GM20000 (cell line): ENCODE measurements around the gene APBA1.

Experiments used
- DNase-seq: peaks from one replicate; pipeline ENCODE4 v3.0.0; 2012; ENCODE audit warnings: low spot score
- TF ChIP-seq, protein P1 (sequence below): IDR thresholded peaks from 2 replicates; pipeline ENCODE4 v1.5.1; 2012; ENCODE audit warnings: mild to moderate bottlenecking, control low read depth; ENCODE audit errors: extremely low read depth, missing control alignments

Gene APBA1

DNA sequence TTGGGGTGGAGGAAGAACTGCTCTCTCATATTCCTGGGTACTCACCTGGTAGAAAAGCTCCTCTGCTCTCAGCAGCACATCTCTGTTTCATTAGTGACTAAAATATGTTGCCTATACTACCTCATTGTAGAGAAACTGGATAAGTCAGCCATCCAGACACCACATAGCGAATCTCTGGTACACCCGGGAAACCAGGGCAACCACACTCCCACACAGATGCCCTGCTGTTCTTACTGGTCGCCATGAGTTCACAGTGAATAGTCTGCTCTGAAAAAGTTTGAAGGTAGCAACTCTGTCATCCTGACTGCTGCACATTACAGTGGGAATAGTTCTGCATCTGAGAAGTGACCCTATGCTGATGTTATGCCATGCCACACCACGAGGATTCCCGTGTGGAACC lies 212.2 kb downstream of the APBA1 start:
- TF ChIP-seq, protein P1, sequence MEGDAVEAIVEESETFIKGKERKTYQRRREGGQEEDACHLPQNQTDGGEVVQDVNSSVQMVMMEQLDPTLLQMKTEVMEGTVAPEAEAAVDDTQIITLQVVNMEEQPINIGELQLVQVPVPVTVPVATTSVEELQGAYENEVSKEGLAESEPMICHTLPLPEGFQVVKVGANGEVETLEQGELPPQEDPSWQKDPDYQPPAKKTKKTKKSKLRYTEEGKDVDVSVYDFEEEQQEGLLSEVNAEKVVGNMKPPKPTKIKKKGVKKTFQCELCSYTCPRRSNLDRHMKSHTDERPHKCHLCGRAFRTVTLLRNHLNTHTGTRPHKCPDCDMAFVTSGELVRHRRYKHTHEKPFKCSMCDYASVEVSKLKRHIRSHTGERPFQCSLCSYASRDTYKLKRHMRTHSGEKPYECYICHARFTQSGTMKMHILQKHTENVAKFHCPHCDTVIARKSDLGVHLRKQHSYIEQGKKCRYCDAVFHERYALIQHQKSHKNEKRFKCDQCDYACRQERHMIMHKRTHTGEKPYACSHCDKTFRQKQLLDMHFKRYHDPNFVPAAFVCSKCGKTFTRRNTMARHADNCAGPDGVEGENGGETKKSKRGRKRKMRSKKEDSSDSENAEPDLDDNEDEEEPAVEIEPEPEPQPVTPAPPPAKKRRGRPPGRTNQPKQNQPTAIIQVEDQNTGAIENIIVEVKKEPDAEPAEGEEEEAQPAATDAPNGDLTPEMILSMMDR, result no peak
- no peak for DNase-seq

DNA sequence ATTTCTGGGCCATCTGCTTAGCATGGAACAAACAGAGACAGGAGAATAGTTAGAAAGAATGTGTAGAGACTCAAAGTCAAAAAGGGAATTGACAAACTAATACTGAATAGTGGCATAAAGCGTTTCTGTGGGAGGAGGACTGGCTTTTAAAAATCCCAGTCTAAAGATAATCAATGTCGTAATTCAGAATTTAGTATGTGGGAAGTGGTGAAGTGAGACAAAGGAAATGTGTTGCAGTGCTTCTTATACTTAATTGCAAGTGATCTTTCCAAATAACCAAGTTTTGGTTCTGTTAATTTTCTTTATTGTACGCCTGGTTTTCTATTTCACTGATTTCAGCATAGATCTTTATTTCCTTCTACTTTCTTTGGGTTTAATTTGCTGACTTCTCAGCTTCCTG lies 214.0 kb downstream of the APBA1 start:
- TF ChIP-seq, protein P1, result no peak
- no peak for DNase-seq

DNA sequence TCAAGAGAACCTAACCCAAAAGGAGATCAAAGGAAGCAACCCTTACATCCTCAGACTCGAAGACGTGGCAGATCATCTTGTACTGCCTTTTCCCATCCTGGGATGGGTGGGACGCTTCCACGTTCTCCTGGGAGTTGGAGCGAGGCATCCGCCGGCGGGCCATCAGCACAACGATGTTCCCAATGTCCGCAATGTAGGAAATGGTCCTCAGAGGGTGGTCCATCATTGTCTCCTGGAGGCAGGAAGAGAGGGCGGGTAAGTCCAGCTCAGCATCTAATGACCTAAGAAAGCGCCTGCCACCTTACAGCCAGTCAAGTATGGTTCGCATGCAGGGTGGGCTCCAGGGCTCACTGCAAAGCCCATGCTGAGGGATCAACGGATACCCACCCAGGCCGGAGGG lies 216.0 kb downstream of the APBA1 start:
- TF ChIP-seq, protein P1, result no peak

DNA sequence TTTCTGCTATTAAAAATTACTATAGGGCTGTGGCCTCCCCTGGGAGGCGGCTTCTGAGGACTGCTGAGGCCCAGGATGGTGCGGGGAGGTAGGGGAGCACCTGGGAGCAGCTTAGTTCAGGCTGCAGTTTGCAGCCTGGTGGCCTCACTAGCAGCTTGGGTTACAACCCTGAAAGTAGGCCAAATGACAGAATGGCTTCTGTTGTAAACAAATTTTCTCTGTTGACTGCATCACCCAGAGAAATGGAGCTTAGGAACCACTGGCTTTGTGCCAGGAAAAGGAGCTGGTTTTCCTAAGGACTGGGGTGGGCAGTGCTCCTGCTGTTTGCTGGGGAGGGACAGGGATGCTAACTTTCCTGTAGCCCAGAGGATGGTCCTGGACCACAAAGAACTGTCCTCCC lies 216.9 kb downstream of the APBA1 start:
- no peak for DNase-seq

More for the DNA sequence above, 216.0 kb downstream of the APBA1 start:
- DNase-seq, result no peak

DNA sequence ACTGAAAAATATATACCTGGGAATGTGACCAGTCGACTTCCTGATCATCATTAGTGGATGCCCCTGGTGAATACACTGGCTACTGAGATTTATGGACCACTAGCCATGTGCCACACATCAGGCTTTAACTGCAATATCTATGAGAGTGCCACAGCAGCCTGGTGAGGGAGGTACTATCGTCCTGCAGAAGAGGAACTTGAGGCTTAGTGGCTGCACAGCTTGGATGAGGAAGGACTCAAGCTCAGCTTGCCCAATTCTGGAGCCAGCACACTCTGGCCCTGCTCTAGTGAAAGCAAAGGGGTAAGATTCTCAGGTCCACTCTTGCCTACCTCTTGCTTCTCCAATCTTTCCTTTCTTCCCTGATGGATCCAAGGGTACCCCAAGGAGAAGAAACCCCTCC lies 217.8 kb downstream of the APBA1 start:
- TF ChIP-seq, protein P1, result no peak
- DNase-seq, result no peak

More for the DNA sequence above, 216.9 kb downstream of the APBA1 start:
- TF ChIP-seq, protein P1, result no peak

DNA sequence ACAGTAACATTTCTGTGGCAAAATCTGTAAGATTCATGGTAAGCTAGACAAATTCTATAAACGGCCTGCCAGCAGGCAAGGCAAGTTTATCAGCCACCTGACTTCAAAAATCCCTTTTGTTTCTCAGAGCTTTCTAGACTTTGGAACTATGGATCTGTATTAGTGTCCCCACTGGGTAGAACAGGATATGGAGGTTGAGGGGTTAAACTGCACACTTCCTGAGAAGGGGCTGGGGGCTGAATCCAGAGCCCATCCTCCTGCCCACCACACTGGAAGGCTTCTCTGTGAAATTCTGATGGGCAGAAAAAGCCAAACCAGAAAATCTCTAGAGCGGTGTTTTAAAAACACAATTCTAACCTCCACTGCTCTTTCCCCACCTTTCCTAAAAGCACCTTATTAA lies 218.4 kb downstream of the APBA1 start:
- no peak for DNase-seq
- TF ChIP-seq, protein P1, result no peak

DNA sequence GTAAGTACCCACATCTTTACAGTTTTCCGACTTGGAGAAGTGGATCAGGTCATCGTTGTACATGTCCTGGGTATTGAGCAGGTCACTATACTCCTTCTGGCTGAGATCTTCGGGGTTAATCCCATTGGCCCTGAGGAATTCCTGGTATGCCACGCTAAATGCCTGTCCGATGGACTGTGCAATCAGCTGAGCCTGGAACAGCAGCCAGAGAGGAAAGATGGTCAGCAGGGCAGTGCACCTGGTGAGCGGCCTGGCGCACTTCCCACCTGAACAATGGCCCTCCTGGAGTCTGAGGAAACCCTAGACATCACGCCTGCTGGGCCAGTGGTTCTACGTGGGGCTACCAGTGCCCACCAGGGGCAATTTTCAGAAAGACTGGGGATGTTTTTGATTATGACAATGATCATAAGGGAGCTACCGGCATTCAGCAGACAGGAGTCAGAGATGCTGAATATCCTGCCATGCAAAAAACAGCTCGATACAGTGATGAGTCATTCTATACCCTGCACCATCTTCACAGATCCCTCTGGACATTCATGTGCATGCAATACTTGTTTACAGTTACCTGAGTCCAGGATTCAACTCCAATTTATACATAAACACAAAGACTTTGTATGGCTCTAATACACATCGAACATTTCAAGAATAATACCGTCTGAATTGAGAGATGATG lies 219.9 kb downstream of the APBA1 start:
- TF ChIP-seq, protein P1, result no peak

More for the DNA sequence above, 219.9 kb downstream of the APBA1 start:
- DNase-seq, result no peak
